Rectal smooth muscle tissue (tissue), 1 donor: ENCODE measurements around the gene JCHAIN.

Experiments used
- H3K27ac ChIP-seq: one replicate; pipeline ENCODE4 v1.7.0; 2013; ENCODE audit warnings: low read depth, low read length, inconsistent platforms
- H3K27me3 ChIP-seq: one replicate; pipeline ENCODE4 v1.7.0; 2013; ENCODE audit warnings: low read length; ENCODE audit not compliant: control insufficient read depth, insufficient read depth
- H3K36me3 ChIP-seq: one replicate; pipeline ENCODE4 v1.7.0; 2013; ENCODE audit warnings: low read length; ENCODE audit not compliant: control insufficient read depth, insufficient read depth
- H3K4me1 ChIP-seq: one replicate; pipeline ENCODE4 v1.7.0; 2013; ENCODE audit warnings: low read length; ENCODE audit not compliant: control insufficient read depth, insufficient read depth
- H3K4me3 ChIP-seq: one replicate; pipeline ENCODE4 v1.7.0; 2013; ENCODE audit warnings: low read length
- H3K9ac ChIP-seq: one replicate; pipeline ENCODE4 v1.7.0; 2013; ENCODE audit warnings: low read length

The JCHAIN gene

GRCh38 chr4:70627620-70628019 is 38.7 kb downstream of the JCHAIN start:
- Histone ChIP-seq H3K27me3 (no peaks in the 10 kb centered on the region), H3K9ac (no peak overlapping the region), H3K4me1 (no peaks in the 10 kb centered on the region), H3K36me3 (no peaks in the 10 kb centered on the region), H3K4me3 (no peak overlapping the region), H3K27ac (no peak overlapping the region)

DNA sequence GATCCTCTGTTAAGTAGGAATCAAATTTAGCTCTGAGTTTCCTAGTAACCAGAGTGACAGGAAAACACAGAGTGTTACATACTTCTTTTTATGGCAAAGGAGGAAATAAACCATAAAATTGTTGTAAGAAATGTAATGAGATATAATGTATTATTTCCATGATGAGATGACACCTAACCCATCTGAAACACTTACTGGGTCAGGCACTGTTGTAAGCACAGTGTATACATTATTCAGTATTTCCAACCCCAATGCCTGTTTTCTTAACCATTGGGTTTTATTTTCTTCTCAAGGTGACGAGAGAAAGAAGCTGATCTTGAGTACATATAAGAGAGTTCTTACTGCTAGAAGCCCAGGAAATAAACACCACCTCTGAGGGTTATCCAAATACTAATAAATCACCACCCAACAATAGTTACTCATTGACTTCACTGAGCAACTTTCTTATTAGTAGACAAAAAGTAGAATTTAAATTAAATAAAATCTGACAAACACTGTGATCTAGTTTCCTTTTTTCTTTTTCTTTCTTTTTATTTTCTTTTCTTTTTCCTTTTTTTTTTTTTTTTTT is 42.0 kb downstream of the JCHAIN start:
- Histone ChIP-seq H3K27ac (no peak overlapping the region), H3K27me3 (no peaks in the 10 kb centered on the region), H3K4me1 (no peaks in the 10 kb centered on the region), H3K36me3 (no peaks in the 10 kb centered on the region), H3K4me3 (no peak overlapping the region), H3K9ac (no peak overlapping the region)

DNA sequence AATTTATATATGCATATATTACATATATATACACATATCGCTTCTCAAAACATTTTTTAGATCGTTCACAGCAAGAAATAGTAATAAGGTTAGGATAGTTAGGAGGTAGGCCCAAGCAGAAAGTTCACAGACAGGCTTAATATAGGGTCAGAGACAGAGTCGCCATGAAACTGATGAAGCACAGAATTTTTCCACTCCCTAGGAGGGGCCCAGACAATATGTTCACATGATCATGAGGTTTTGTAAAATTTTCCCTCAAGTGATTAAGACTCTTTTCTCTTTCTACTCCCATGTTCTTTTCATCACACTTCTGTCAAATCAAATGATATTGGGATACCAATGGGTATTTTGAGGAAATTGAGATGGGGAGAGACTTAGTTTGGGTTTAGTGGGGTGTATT is 43.0 kb downstream of the JCHAIN start:
- Histone ChIP-seq H3K4me1 (no peaks in the 10 kb centered on the region), H3K27me3 (no peaks in the 10 kb centered on the region), H3K4me3 (no peak overlapping the region), H3K36me3 (no peaks in the 10 kb centered on the region), H3K27ac (no peak overlapping the region), H3K9ac (no peak overlapping the region)

- Histone ChIP-seq H3K27ac (no peak overlapping the region), H3K27me3 (no peaks in the 10 kb centered on the region), H3K36me3 (no peaks in the 10 kb centered on the region), H3K4me1 (no peaks in the 10 kb centered on the region), H3K4me3 (no peak overlapping the region), H3K9ac (no peak overlapping the region)
Observed at GRCh38 chr4:70619778-70620177, 46.5 kb downstream of the JCHAIN start.

GRCh38 chr4:70619288-70619687 is 47.0 kb downstream of the JCHAIN start:
- H3K9ac ChIP-seq = no peak overlapping the region
- no peak overlapping the region for H3K27ac ChIP-seq
- H3K4me1 ChIP-seq = no peaks in the 10 kb centered on the region
- H3K27me3 ChIP-seq = no peaks in the 10 kb centered on the region
- H3K4me3 ChIP-seq = no peak overlapping the region
- no peaks in the 10 kb centered on the region for H3K36me3 ChIP-seq

- Histone ChIP-seq H3K27me3 (no peaks in the 10 kb centered on the region), H3K4me3 (no peak overlapping the region), H3K27ac (no peak overlapping the region), H3K9ac (no peak overlapping the region), H3K4me1 (no peaks in the 10 kb centered on the region), H3K36me3 (no peaks in the 10 kb centered on the region)
Observed at GRCh38 chr4:70614184-70614555, 52.1 kb downstream of the JCHAIN start.

- Histone ChIP-seq H3K36me3 (no peaks in the 10 kb centered on the region), H3K4me3 (no peak overlapping the region), H3K4me1 (no peaks in the 10 kb centered on the region), H3K9ac (no peak overlapping the region), H3K27me3 (no peaks in the 10 kb centered on the region), H3K27ac (no peak overlapping the region)
Observed at GRCh38 chr4:70613306-70614183, 52.8 kb downstream of the JCHAIN start.

DNA sequence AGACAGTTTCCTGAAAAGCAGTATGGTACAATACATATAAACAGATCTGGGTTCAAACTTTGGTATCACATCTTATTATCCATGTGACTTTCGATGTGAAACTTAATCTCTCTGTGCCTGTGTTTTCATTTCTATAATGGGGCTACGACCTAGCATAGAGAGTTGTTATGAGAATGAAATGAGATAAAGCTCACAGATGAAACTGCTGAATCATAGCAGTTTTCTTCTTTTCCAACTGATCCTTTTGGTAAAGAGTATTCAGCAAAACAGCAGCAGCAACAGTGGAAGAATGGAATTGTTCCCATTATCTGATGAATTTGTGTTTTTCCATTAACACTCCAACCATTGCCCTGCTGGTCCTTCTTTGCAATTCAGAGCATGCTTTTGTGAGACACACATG is 58.0 kb downstream of the JCHAIN start:
- no peak overlapping the region for H3K4me3 ChIP-seq
- no peaks in the 10 kb centered on the region for H3K36me3 ChIP-seq
- H3K4me1 ChIP-seq = no peaks in the 10 kb centered on the region
- H3K9ac ChIP-seq = no peak overlapping the region
- H3K27ac ChIP-seq = no peak overlapping the region
- H3K27me3 ChIP-seq = no peaks in the 10 kb centered on the region

- Histone ChIP-seq H3K4me1 (no peaks in the 10 kb centered on the region), H3K27me3 (no peaks in the 10 kb centered on the region), H3K4me3 (no peak overlapping the region), H3K36me3 (no peaks in the 10 kb centered on the region), H3K9ac (no peak overlapping the region), H3K27ac (no peak overlapping the region)
Observed at GRCh38 chr4:70607334-70607853, 58.9 kb downstream of the JCHAIN start.

DNA sequence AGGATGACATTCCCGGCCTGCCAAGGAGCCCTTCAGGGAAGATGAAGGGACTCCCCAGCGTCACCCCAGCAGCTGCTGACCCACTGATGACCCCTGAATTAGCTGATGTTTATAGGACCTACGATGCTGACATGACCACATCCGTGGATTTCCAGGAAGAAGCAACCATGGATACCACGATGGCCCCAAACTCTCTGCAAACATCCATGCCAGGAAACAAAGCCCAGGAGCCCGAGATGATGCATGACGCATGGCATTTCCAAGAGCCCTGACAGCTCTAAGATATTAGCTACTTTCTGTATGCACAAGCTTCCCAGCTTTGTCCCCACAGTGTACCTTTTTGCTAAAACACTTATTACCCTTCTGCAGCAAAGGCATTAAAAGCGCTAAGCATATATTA is 59.8 kb downstream of the JCHAIN start:
- H3K4me3 ChIP-seq = no peak overlapping the region

More for the DNA sequence above, 59.8 kb downstream of the JCHAIN start:
- Histone ChIP-seq H3K36me3 (no peaks in the 10 kb centered on the region), H3K9ac (no peak overlapping the region), H3K4me1 (no peaks in the 10 kb centered on the region), H3K27ac (no peak overlapping the region), H3K27me3 (no peaks in the 10 kb centered on the region)
